ENCODE results near the gene EXD3. TPM values are rescaled to one million over a fixed set of nuclear protein-coding genes. Genes with fewer than 3 reads are reported as not detected.
"Not testable (repeated sequence)": the region's sequence is repeated elsewhere in the genome, so short reads cannot be mapped to it uniquely, and the experiment has no call there.

The EXD3 gene
- total RNA-seq, 1 donor from 2014 or later = 8.3 TPM

- no peak for DNase-seq
- no peak for ATAC-seq
- intact Hi-C loops (cut with micrococcal nuclease) = no loop called here
Measured at GRCh38 chr9:137355761-137356365, 67.1 kb downstream of the EXD3 start.

DNA sequence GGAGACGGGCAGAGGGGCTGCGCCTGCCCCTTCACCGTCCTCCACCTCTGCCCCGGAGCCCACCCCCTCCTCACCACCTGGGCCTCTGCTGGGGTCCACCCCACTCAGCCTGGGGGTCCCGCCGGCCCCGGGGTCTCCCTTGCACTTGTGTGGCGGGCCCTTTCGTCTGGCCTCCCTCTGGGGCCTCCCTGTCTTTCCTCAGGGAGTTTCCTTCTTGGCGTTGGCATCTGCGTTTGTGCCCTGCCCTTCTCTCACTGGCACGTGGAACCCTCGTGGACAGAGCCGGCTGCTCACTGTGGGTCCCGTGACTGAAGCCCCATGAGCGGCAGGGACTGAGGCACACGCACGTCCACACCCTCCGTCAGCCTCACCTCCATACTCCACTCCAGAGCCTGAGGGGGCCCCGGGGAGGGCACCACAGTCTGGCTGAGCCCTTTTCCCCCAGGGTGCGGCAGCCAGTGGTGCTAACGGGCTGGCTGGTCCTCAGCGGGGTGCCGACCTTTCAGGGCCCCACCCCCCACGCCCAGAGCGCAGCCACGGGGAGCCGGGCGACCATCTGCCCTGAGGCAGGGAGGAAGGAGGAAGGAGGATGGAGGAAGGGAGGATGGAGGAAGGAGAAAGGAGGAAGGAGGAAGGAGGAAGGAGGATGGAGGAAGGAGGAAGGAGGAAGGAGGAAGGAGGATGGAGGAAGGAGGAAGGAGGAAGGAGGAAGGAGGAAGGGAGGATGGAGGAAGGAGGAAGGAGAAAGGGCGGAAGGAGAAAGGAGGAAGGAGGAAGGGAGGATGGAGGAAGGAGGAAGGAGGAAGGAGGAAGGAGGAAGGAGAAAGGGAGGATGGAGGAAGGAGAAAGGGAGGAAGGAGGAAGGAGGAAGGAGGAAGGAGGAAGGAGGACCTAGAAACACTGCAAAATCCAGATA is 67.9 kb downstream of the EXD3 start:
- intact Hi-C loops (cut with micrococcal nuclease) = no loop called here
- ATAC-seq (no peak), DNase-seq (no peak)

DNA sequence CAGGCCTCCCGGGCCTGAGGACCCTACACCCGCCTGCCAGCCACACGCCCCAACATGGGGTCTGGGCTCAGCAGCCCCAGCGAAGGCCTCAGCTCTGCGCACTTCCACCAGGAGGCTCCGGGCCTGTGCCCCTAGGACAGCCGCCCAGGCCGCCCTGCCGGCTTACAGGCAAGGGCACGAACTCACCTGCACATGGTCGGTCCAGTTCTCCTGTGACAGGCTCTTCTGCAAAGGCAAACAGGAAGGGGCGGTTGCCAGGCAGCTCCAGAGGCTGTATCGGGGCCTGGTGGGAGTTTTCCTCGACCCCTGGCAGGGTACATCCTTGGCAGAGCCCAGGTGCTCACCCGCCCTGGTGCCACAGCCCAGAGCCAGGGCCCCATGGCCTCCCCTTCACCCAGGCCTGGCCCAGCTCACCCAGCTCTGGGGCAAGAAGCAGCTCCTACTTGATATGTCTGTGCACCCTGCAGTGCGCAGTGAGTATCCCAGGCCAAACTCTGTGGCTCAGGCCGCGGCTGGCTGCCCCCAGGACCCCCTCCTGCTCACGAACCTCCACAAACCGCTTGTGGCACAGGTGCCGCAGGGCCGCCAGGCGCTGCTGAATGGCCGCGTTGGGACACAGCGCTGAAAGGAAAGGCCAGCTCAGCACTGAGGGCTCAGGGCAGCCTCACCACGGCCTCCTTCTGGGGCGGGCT is 68.7 kb downstream of the EXD3 start:
- ATAC-seq = no peak
- no peak for DNase-seq
- intact Hi-C loops (cut with micrococcal nuclease) = no loop called here

DNA sequence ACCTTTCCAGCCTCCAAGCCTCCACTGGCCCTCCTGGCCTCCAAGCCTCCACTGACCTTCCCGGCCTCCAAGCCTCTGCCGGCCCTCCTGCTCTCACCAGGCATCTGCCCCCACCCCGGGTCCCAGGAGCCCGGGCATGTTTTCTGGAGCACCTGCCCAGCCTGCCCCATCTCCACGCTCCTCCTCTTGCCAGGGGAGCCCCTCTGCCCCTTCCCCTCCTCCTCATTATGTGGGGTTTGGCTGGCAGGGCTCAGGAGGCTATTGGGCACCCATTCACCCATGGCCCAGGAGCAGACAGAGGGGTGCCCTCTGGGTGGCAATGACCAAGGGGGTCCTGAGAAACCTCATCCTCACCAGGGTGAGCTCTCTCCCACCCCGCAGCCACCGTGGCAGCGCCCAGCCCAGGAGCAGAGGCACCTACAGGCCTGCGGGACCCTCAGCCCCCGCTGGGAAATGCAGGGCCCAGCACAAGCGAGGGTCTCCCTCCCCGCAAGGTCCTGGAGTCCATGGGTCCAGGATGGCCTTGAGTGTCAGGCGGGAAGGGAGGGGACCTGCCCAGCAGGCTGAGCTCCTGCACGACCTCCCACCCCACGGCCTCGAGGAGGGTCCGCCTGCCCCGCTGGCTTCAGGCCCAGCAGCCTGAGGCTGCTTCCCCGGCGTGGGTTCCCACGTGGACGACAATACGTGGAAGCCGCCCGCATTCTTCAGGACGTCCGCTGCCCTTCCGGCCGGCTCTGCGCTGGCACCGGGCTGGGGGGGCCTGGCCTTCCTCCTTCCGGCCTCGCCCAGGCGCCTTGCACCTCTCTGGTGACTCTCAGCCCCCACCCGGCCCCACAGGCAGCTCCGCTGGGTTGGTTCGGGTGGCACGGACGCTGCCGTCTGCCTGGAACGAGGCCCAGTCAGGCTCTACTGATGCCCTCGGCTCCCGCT is 69.5 kb downstream of the EXD3 start:
- DNase-seq (peak; percentile 71), ATAC-seq (peak; percentile 76)
- intact Hi-C loops (cut with micrococcal nuclease) = no loop called here

DNA sequence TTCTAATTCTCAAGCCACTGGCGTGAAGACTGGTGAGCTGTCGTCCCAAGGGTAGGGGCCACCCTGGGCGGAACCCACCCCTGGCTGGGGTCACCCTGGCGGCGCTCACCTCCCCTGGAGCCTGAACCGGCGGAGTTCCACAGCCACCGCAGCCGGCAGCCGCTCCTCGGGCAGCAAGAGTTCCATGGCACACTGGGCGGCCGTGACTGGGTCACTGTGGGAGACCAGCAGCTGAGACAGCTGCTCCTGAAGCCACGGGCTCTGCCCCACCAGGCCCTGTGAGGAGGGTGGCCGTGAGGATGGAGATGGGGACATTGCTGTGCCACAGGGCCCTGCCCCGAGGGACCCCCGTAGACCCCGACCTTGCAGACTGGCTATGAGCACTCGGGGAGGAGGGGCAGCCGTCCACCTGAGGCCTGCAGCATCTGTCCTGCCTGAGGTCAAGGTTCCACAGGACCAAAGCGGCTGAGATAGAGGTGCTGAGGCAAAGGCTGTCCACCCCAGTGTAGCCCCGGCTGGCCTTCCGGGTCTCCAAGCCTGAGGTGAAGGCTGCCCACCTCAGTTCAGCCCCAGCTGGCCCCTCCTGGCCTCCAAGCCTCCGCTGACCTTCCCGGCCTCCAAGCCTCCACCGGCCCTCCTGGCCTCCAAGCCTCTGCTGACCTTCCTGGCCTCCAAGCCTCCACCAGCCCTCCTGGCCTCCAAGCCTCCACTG is 70.3 kb downstream of the EXD3 start:
- ATAC-seq (no peak), DNase-seq (no peak)
- intact Hi-C loops (cut with micrococcal nuclease) = no loop called here

DNA sequence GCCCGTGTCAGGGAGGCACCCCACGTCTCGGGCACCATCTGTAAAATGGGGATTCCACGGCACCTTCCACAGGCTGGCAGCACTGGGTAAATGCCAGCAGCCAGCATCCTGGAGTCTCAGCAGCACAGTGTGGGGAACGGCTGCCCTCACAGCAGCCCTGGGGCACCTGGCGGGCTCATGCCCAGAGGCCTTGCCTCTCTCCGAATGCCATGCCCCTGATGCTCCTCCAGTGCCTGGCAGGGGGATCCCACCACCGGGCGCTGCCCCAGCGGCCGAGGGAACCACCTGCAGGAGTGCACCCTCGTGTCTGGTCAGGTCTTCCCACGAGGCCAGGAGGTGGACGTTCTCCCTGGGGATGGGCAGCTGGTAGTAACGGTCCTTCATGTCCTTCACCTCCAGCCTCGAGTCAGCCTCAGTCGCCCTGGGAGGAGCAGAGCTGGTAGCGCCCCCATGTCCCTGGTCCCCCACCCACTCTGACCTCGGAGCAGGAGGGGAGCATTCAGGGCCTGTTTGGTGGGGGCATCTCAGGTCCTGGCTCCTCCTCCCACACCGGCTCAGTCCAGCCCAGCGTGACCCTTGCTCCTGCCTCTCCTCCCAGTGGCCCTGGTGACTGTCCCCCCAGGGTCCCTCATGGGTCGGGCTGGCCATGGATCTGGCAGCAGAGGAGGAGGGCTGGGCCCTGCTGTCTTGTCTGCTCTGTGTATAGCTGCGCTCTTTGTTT is 71.0 kb downstream of the EXD3 start:
- DNase-seq = no peak
- no peak for ATAC-seq
- intact Hi-C loops (cut with micrococcal nuclease) = no loop called here

DNA sequence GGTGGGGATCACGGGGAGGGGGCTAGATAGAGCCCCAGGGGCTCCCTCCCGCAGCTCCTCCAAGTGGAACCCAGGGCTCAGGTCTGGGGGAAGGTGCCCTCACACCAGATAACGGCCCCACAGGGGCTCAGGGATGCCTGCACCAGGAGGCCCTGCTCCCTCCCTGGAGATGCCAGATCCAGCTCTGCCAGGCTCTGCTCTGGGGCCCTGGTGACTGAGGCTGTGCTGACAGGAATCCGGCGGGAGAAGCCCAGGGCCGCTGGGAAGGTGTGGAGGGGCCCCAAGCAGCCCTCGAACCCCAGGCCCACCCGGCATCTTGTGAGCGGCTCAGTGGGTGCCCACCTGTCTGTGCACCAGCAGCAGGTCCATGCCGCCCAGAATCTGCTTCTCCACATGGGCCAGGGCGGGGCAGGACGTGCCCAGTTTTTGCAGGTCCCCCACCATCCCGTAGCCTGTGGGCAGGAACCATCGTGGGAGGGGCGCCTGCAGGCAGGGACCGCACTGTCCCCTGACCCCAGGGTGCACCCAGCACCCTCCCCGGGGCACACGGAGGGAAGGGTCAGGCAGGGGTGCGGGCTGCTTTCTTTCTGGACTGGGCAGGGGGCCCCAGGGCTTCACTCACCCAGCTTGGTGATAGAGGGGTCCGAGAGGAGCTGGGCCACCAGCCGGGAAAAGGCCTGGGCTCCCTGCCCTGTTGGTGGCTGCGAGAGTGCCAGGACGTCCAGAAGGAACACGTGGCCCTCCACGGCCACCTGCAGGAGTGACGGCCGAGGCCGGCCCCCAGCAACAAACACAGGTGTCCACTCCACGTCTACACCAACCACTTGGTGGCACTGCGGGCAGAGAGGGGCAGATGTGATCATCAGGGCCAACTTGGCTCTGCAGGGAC is 72.0 kb downstream of the EXD3 start:
- intact Hi-C loops (cut with micrococcal nuclease) = no loop called here
- no peak for DNase-seq
- no peak for ATAC-seq

DNA sequence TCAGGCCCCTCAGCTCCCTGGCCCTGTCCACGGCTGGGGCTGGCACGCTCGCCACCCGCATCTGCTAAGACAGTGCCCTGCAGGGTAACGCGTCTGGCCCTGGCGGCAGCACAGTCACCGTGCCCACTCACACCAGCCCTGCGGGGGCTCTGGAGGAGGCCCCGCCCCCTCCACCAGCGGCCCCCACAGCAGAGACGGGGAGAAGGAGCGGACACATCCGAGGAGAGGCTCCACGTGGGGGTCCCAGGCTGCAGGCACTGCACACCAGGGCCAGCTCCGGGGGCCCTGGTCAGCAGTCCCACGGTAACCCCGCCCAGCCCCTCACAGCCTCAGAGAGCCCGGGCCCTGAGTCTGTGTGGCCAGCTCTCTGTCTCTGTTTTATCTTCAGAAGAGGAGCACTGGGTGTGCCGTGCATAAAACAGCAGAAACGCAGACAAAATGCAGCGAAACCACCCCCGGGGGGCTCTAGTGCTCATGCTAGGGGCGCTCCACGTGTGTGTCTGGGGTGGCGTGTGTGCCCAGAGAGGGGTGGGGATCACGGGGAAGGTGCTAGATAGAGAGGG is 73.4 kb downstream of the EXD3 start:
- no peak for DNase-seq
- intact Hi-C loops (cut with micrococcal nuclease) = no loop called here
- ATAC-seq = no peak

DNA sequence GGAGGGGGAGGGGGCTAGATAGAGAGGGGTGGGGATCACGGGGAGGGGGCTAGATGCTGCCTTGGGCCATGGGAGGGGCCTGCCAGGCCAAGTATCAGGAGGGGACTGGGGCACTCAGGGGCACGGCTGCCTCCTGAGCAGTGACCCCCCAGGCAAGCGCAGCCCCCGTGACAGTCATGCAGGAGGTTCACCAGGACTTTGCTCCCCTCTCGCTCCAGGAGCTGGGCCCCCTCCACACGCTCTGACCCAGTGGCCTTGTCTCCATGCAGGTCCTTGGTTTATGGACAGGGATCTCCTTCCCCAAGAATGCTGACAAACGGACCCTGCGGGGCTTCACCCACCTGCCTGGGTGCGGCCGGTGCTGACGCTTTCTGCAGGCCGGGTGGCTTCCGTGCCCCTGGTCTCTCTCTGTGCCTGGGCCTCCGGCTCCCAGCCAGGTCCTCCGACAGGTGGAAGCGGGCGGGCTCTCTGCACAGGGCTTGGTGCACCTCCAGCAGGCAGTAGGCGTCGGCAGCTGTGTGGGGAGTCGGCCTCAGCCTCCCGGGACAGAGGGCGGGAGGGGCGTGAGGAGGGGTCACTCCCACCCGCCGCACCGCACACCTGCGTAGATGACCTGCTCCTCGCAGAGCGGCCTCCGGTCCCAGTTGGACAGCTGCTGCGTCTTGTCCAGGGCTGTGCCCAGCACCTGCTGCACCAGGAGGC is 74.0 kb downstream of the EXD3 start:
- ATAC-seq = no peak
- intact Hi-C loops (cut with micrococcal nuclease) = no loop called here
- DNase-seq = no peak

GRCh38 chr9:137347928-137348327 is 75.0 kb downstream of the EXD3 start:
- intact Hi-C loops (cut with micrococcal nuclease) = no loop called here
- no peak for DNase-seq
- no peak for ATAC-seq

GRCh38 chr9:137342482-137342881 is 80.5 kb downstream of the EXD3 start:
- ATAC-seq (no peak), DNase-seq (no peak)
- intact Hi-C loops (cut with micrococcal nuclease) = no loop called here

- intact Hi-C loops (cut with micrococcal nuclease) = no loop called here
- ATAC-seq = no peak
- DNase-seq = no peak
Measured at GRCh38 chr9:137341227-137341626, 81.7 kb downstream of the EXD3 start.

- DNase-seq; intact Hi-C loops (cut with micrococcal nuclease); ATAC-seq: not testable (repeated sequence)
Measured at GRCh38 chr9:137339908-137340462, 83.0 kb downstream of the EXD3 start.

- no peak for DNase-seq
- intact Hi-C loops (cut with micrococcal nuclease) = no loop called here
- ATAC-seq = no peak
Measured at GRCh38 chr9:137339045-137339907, 83.7 kb downstream of the EXD3 start.

- DNase-seq = no peak
- intact Hi-C loops (cut with micrococcal nuclease) = no loop called here
- no peak for ATAC-seq
Measured at GRCh38 chr9:137336735-137337134, 86.2 kb downstream of the EXD3 start.
